ENCODE measurements around the gene EVA1B. TPM values are rescaled to one million over a fixed set of nuclear protein-coding genes. Genes with fewer than 3 reads are reported as not detected.

EVA1B gene
- total RNA-seq, 2 donors from 2014 or later, result 67.1 to 78.7 TPM

- 84% methylated on average over 13 of the region's 13 CpGs for WGBS
- Histone ChIP-seq H3K27me3 (replicated peaks; ENCODE audit: insufficient read depth) (no peaks in the 10 kb centered on the region), H3K4me1 (replicated peaks) (no peaks in the 10 kb centered on the region), H3K36me3 (peaks cover 13 to 22% of the 10 kb centered on the region in 2 donors), H3K9me3 (no peaks in the 10 kb centered on the region), H3K27ac (no peak overlapping the region), H3K4me3 (no peak overlapping the region)
- no peak for TF ChIP-seq POLR2A (IDR thresholded peaks at IDR 0.05)
- TF ChIP-seq CTCF (IDR thresholded peaks at IDR 0.05), result no peak
- no peak for TF ChIP-seq POLR2AphosphoS5 (IDR thresholded peaks at IDR 0.05)
- intact Hi-C loops (cut with DNase I), result no loop called here
- DNase-seq (ENCODE audit: low spot score), result no peak
These were observed 28.9 kb upstream of the EVA1B start for GRCh38 chr1:36352125-36352909.

GRCh38 chr1:36351227-36351977, 28.0 kb upstream of the EVA1B start:
- H3K36me3 ChIP-seq, result peaks cover 13 to 22% of the 10 kb centered on the region in 2 donors
- TF ChIP-seq POLR2AphosphoS5 (IDR thresholded peaks at IDR 0.05) (no peak), CTCF (IDR thresholded peaks at IDR 0.05) (no peak), POLR2A (IDR thresholded peaks at IDR 0.05) (no peak)
- H3K27ac ChIP-seq, result peak overlapping the region; percentile 17 to 34
- H3K4me1 ChIP-seq (replicated peaks), result no peaks in the 10 kb centered on the region
- DNase-seq (ENCODE audit: low spot score), result no peak
- H3K27me3 ChIP-seq (replicated peaks; ENCODE audit: insufficient read depth), result no peaks in the 10 kb centered on the region
- WGBS, result 56% methylated on average over 14 of the region's 14 CpGs
- H3K9me3 ChIP-seq, result no peaks in the 10 kb centered on the region
- H3K4me3 ChIP-seq, result no peak overlapping the region
- intact Hi-C loops (cut with DNase I), result no loop called here

GRCh38 chr1:36350659-36351226, 27.3 kb upstream of the EVA1B start:
- Histone ChIP-seq H3K36me3 (peaks cover 13 to 22% of the 10 kb centered on the region in 2 donors), H3K9me3 (no peaks in the 10 kb centered on the region), H3K4me1 (replicated peaks) (no peaks in the 10 kb centered on the region), H3K27me3 (replicated peaks; ENCODE audit: insufficient read depth) (no peaks in the 10 kb centered on the region), H3K4me3 (no peak overlapping the region), H3K27ac (peak overlapping the region; percentile 17 to 34)
- intact Hi-C loops (cut with DNase I), result no loop called here
- 37% methylated on average over 13 of the region's 13 CpGs for WGBS
- no peak for DNase-seq (ENCODE audit: low spot score)
- no peak for TF ChIP-seq CTCF (IDR thresholded peaks at IDR 0.05)

GRCh38 chr1:36349839-36350238, 26.4 kb upstream of the EVA1B start:
- TF ChIP-seq POLR2AphosphoS5 (IDR thresholded peaks at IDR 0.05) (no peak), POLR2A (IDR thresholded peaks at IDR 0.05) (no peak), CTCF (IDR thresholded peaks at IDR 0.05) (no peak)
- Histone ChIP-seq H3K27ac (no peak overlapping the region), H3K4me3 (no peak overlapping the region), H3K4me1 (replicated peaks) (no peaks in the 10 kb centered on the region), H3K9me3 (no peaks in the 10 kb centered on the region), H3K27me3 (replicated peaks; ENCODE audit: insufficient read depth) (no peaks in the 10 kb centered on the region), H3K36me3 (peaks cover 7 to 16% of the 10 kb centered on the region in 2 donors)
- DNase-seq (ENCODE audit: low spot score), result no peak
- 66% methylated on average over 16 of the region's 16 CpGs for WGBS
- intact Hi-C loops (cut with DNase I), result no loop called here
